Stimulated activated CD4-positive, alpha-beta T cell treated with anti-CD3 and anti-CD28 coated beads, Interleukin-4, amount 100 ng/mL, for 4 hours (primary cell): ENCODE measurements around the gene CORO1C.
"Not testable (repeated sequence)": the region's sequence is repeated elsewhere in the genome, so short reads cannot be mapped to it uniquely, and the experiment has no call there.

ENCODE experiments used
- DNase-seq, 2 experiments: peaks; one replicate each; pipeline ENCODE4 v3.0.0-alpha.2; 2020

Gene CORO1C

GRCh38 chr12:108731105-108731865 lies at the start of gene CORO1C:
Gene CORO1C (minus strand): TSS chr12:108731518. CDS start chr12:108701318, 30,200 bp downstream.
- DNase-seq: peak; percentile 91 to 93

DNA sequence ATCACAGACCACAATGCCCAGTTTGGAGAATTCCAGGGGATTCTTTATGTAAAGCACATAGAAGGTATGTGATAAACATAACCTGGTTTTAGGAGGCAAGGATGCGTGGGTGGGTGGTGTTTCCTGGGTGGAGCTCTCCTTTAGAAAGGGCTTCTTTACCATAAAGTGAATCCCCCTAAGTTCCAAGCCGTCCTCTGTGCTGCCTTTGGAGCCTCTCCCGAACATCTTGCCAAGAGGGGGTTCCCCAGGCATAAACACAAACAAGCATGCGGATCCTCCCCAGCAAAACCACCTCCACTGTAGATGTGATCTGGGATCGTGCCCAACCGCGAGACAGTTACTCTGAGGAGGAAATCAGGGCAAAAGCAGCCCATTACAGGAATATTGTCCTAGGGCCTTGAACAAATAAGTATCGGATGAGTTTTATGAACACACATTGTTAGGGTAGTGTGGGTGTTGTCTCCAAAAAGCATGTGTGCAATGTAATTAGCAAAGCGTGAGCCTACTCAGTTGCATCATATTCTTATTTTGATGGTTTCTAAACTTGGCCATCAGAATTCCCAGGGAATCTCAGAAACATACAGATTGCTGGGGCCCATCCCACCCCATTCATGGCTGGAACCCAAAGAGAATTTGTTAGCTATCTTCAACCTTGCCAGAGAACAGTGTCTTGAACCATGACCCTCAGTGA lies 48.8 kb upstream of the CORO1C start:
- DNase-seq: no peak

- DNase-seq: no peak
Measured at GRCh38 chr12:108778053-108778452, 46.7 kb upstream of the CORO1C start.

GRCh38 chr12:108777156-108777555 lies 45.8 kb upstream of the CORO1C start:
- DNase-seq: no peak

- no peak for DNase-seq
Measured at GRCh38 chr12:108773798-108774788, 42.8 kb upstream of the CORO1C start.

DNA sequence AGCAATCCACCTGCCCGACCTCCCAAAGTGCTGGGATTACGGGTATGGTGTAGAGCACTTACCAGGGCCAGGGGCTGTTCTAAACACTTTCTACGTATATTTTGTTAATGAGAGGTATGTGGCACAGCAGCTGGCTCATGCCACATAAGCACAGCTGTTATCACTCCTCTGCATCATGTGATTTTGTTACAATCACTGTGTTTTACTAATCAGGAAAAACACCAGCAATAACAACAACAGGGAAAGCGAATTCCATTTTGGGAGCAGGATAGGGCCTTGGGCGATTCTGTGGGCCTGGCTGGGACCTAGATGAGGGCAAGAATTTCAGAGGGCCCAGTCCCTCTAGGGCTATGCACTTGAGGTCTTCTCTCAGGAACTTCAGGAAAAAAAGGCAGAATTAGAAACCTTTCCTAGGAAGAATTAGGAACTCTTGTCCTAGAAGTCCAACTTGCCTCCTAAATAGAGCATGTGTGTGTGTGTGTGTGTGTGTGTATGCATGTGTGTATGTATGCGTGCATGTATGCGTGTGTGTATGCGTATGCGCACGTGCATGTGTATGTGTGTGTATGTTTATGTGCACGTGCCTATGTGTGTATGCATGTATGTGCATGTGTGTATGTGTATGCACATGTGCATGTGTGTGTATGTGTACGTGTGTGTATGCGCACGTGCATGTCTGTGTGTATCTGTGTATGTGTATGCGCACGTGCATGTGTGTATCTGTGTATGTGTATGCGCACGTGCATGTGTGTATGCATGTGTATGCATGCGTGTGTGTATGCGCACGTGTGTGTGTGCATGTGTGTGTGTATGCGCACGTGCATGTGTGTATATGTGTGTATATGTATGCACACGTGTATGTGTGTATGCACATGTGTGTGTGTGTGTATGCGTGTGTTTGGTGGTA lies 41.8 kb upstream of the CORO1C start:
- DNase-seq: no peak

GRCh38 chr12:108772247-108772646 lies 40.9 kb upstream of the CORO1C start:
- no peak for DNase-seq

- not testable (repeated sequence) for DNase-seq
Measured at GRCh38 chr12:108771835-108772234, 40.5 kb upstream of the CORO1C start.

GRCh38 chr12:108770963-108771362 lies 39.6 kb upstream of the CORO1C start:
- no peak for DNase-seq

- DNase-seq: no peak
Measured at GRCh38 chr12:108770269-108770829, 39.0 kb upstream of the CORO1C start.

GRCh38 chr12:108768591-108769500 lies 37.5 kb upstream of the CORO1C start:
- no peak for DNase-seq

- DNase-seq: no peak
Measured at GRCh38 chr12:108766294-108766693, 35.0 kb upstream of the CORO1C start.

DNA sequence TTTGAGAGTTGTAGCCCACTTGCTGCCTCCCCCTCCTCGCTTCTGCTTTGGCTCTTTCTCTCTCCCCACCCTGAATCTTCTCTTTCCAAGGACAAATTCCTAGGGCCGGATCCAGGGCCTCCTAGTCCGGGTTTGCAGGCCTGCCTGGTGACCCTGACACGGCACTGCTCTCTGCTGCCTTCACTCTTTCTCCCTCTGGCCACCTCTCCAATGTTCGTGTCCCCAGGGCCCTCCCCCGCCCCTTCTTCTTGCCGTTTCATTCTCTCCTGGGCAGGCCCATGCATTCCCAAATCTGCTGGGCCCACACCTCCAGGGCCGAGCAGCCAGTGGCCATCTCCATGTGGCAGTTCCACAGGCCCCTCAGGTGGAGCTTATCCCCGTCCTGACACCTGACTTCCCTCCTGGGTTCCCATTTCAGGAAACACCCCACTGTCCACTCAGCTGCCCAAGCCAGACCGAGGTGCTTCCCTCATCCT lies 34.0 kb upstream of the CORO1C start:
- DNase-seq: no peak

GRCh38 chr12:108764540-108765288 lies 33.4 kb upstream of the CORO1C start:
- DNase-seq: no peak

DNA sequence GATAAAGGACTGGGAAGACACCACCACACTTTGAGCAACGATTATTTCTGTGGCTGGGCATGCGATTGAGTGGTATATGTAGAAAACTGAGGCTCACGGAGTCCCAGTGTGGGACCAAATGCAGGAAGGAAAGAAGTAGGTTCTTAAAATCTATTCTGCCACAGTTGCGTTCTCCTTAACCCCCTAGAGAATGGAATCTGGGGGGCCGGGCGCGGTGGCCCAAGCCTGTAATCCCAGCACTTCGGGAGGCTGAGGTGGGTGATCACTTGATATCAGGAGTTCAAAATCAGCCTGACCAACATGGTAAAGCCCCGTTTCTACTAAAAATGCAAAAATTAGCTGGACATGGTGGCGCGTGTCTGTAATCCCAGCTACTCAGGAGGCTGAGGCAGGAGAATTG lies 29.9 kb upstream of the CORO1C start:
- DNase-seq: no peak

DNA sequence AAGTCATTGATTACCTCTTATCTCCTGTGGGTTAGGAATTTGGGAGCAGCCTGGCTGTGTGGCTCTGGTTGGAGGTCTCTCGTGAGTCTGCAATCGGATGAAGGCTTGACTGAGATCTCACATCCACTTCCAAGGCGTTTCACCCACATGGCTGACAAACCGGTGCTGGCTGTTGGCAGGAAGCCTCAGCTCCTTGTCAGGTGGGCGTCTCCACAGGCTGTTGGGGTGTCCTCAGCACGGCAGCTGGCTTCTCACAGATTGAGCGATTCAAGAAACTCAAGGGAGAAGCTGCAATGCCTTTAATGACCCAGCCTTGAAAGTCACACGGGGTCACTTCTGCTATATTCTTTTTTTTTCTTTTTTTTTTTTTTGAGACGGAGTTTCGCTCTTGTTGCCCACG lies 28.6 kb upstream of the CORO1C start:
- DNase-seq: no peak

DNA sequence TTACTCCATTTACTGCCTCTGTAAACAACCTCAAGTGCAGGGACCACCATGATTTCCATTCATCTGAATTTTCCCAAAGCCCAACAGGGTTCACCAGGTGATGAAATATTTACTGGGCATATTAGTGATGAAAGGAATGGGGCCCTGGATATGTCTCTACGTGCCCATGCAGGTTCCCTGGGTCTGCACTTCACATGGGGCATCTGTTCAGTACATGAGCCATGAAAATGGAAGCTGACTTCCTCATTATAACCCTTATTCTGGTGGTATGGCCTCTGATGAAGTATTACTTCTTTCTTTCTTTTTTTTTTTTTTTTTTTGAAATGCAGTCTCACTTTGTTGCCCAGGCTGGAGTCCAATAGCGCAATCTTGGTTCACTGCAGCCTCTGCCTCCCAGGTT lies 26.5 kb upstream of the CORO1C start:
- DNase-seq: no peak

DNA sequence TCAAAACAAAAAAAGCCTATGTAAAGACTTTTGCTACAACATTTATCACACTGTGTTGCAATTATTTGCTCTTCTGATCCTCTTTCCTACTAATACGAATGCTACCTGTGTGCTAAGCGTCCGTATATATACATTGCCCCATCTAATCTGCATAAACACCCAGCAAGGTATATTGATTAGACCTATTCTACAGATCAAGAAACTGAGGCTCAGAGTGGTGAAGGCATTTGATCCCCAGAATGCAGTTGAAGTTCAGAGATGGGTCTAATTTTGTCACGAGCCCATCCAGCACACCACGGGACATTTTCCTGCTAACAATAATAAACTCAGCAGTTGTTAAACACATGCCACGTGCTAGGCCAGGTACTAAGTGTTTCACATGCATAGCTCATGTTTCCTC lies 25.1 kb upstream of the CORO1C start:
- DNase-seq: no peak

DNA sequence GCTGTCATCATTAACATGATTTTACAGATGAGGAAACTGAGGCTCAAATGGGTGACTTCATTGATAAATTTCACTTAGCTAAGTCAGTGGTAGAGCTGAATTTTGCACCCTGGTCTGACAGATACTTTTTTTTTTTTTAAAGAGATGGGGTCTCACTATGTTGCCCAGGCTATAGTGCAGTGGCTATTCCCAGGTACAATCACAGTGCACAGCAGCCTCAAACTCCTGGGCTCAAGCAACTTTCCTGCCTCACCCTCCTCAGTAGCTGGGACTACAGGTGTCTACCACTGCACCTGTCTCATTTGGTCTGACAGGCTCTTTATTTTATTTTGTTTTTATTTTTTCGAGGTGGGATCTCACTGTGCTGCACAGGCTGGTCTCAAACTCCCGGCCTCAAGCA lies 24.2 kb upstream of the CORO1C start:
- no peak for DNase-seq

DNA sequence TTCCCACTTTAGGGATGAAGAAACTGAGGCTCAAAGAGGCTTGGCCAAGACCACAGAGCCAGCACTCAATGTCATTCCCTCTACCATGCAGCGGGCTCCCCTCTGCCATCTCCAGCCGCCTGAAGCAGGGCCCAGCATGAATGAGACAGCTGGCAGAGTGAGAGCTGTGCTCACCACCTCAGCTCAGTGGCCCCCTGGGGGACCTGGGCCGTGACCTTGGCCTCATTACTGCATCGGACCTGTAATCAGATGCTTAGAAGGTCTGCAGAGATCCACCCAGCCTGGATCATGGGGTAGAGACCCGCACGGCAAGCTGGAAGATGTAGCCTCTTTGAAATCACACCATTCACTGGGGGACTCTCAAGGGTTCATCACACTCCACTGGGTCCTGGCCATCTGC lies 22.7 kb upstream of the CORO1C start:
- no peak for DNase-seq
